WERI-Rb-1 (cell line): ENCODE data around the gene NAGK.
"Not testable (repeated sequence)": the region's sequence is repeated elsewhere in the genome, so short reads cannot be mapped to it uniquely, and the experiment has no call there.

Source experiments
- DNase-seq: peaks from one replicate; pipeline ENCODE4 v3.0.0-alpha.2; 2020
- H3K27ac ChIP-seq: fragments of 250-450 bp; sonication (Bioruptor Pico); 2 replicates; pipeline ENCODE4 v1.5.1; 2020; ENCODE audit warnings: mild to moderate bottlenecking, moderate library complexity
- H3K27me3 ChIP-seq: fragments of 250-450 bp; sonication (Bioruptor Pico); 2 replicates; pipeline ENCODE4 v1.5.1; 2021; ENCODE audit warnings: mild to moderate bottlenecking, low read depth, moderate library complexity; ENCODE audit not compliant: insufficient read depth, severe bottlenecking
- H3K36me3 ChIP-seq: fragments of 250-450 bp; sonication (Bioruptor Pico); 2 replicates; pipeline ENCODE4 v1.5.1; 2020; ENCODE audit warnings: mild to moderate bottlenecking, moderate library complexity
- H3K4me3 ChIP-seq: 2 replicates; pipeline ENCODE4 v1.5.1; 2011; ENCODE audit warnings: low read depth, mild to moderate bottlenecking, control low read depth, low read length
- H3K9me3 ChIP-seq: fragments of 250-450 bp; sonication (Bioruptor Pico); 2 replicates; pipeline ENCODE4 v1.5.1; 2021; ENCODE audit warnings: mild to moderate bottlenecking, moderate library complexity; ENCODE audit not compliant: severe bottlenecking
- CTCF ChIP-seq: IDR thresholded peaks from 2 replicates; pipeline ENCODE4 v1.5.1; 2011; ENCODE audit warnings: low read depth, mild to moderate bottlenecking, control low read depth, inconsistent platforms, low read length

The NAGK gene

GRCh38 chr2:71073475-71073874 lies 5.0 kb downstream of the NAGK start:
- H3K27ac ChIP-seq: no peak overlapping the region
- peaks cover 75% of the 10 kb centered on the region for H3K36me3 ChIP-seq
- no peaks in the 10 kb centered on the region for H3K27me3 ChIP-seq
- no peaks in the 10 kb centered on the region for H3K9me3 ChIP-seq
- H3K4me3 ChIP-seq: no peak overlapping the region
- DNase-seq: no peak
- TF ChIP-seq CTCF: no peak

GRCh38 chr2:71074893-71075395 lies 6.5 kb downstream of the NAGK start:
- no peaks in the 10 kb centered on the region for H3K27me3 ChIP-seq
- no peaks in the 10 kb centered on the region for H3K9me3 ChIP-seq
- no peak overlapping the region for H3K27ac ChIP-seq
- no peak overlapping the region for H3K4me3 ChIP-seq
- TF ChIP-seq CTCF: no peak
- peaks cover 83% of the 10 kb centered on the region for H3K36me3 ChIP-seq
- DNase-seq: no peak

GRCh38 chr2:71078624-71079023 lies 10.2 kb downstream of the NAGK start:
- Histone ChIP-seq H3K36me3 (peaks cover 57% of the 10 kb centered on the region), H3K27me3 (no peaks in the 10 kb centered on the region), H3K27ac (no peak overlapping the region), H3K9me3 (no peaks in the 10 kb centered on the region), H3K4me3 (no peak overlapping the region)
- TF ChIP-seq CTCF: no peak
- no peak for DNase-seq

GRCh38 chr2:71082402-71083252 lies 14.2 kb downstream of the NAGK start:
- no peak overlapping the region for H3K4me3 ChIP-seq
- H3K27me3 ChIP-seq: no peaks in the 10 kb centered on the region
- TF ChIP-seq CTCF: no peak
- peaks cover 18% of the 10 kb centered on the region for H3K36me3 ChIP-seq
- no peak for DNase-seq
- no peak overlapping the region for H3K27ac ChIP-seq
- peaks cover 2% of the 10 kb centered on the region for H3K9me3 ChIP-seq

GRCh38 chr2:71083297-71083696 lies 14.8 kb downstream of the NAGK start:
- not testable (repeated sequence) for H3K27ac ChIP-seq, H3K4me3 ChIP-seq, H3K27me3 ChIP-seq, DNase-seq, H3K9me3 ChIP-seq
- peaks cover 12% of the 10 kb centered on the region for H3K36me3 ChIP-seq

GRCh38 chr2:71083752-71084312 lies 15.4 kb downstream of the NAGK start:
- not testable (repeated sequence) for DNase-seq, H3K36me3 ChIP-seq, H3K27ac ChIP-seq, H3K9me3 ChIP-seq, H3K4me3 ChIP-seq, H3K27me3 ChIP-seq

GRCh38 chr2:71085325-71086003 lies 17.0 kb downstream of the NAGK start:
- not testable (repeated sequence) for DNase-seq

GRCh38 chr2:71089475-71089874 lies 21.0 kb downstream of the NAGK start:
- H3K27ac ChIP-seq, H3K9me3 ChIP-seq, H3K36me3 ChIP-seq, DNase-seq, H3K4me3 ChIP-seq, H3K27me3 ChIP-seq: not testable (repeated sequence)

More at GRCh38 chr2:71085325-71086003, 17.0 kb downstream of the NAGK start:
- H3K4me3 ChIP-seq, H3K27me3 ChIP-seq, H3K27ac ChIP-seq, H3K36me3 ChIP-seq, H3K9me3 ChIP-seq: not testable (repeated sequence)

- H3K4me3 ChIP-seq, H3K36me3 ChIP-seq, DNase-seq, H3K9me3 ChIP-seq, H3K27me3 ChIP-seq, H3K27ac ChIP-seq: not testable (repeated sequence)
These were observed 23.4 kb downstream of the NAGK start for GRCh38 chr2:71091808-71092207.
